ENCODE measurements around the gene TF. TPM values are rescaled to one million over a fixed set of nuclear protein-coding genes. Genes with fewer than 3 reads are reported as not detected.

The TF gene
- total RNA-seq, 2 donors from 2014 or later: 1.6 to 2.2 TPM

DNA sequence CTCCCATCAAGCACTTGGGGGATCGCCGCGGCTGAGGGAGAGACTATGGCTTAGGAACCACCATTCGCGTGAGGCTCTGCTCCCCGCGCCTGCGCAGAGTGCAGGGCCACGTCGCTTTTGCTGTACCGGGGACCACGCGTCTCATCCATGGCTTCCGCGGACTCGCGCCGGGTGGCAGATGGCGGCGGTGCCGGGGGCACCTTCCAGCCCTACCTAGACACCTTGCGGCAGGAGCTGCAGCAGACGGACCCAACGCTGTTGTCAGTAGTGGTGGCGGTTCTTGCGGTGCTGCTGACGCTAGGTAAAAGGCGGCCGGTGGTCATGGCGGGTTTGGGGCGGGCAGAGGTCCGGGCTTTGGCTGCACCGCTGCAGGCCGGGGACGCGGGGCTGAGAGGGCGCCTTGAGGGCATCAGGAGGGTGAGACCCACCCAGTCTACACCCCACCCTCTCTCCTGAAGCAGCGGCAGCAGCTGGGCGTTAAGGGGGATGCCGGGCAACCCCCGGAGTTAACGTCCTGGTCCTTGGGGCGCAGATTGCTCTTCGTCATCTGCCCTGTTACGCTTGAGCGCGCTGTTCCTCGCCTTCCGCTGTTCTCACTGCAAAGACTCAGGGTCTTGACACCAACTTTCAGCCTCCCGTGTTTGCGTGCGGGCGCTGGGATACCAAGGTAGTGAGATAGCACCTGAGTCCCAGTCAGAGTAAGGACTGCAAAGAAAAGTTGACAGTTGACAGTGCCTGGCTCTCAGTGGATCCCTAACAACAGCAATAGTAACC, 59.7 kb downstream of the TF start, which contains the start of gene SRPRB:
Gene SRPRB, plus strand, starts transcription at position 114 of the 774 bp plus-strand sequence. Its CDS starts 34 bp downstream, at position 148.
- no peaks in the 10 kb centered on the region for H3K27me3 ChIP-seq (replicated peaks; ENCODE audit: insufficient read depth)
- peak; percentile 92 for ATAC-seq (ENCODE audit: insufficient number of reproducible peaks, low FRiP score, low read depth)
- H3K27ac ChIP-seq: peak within 1 kb of the TSS in 1 of 2 donors; percentile 5

DNA sequence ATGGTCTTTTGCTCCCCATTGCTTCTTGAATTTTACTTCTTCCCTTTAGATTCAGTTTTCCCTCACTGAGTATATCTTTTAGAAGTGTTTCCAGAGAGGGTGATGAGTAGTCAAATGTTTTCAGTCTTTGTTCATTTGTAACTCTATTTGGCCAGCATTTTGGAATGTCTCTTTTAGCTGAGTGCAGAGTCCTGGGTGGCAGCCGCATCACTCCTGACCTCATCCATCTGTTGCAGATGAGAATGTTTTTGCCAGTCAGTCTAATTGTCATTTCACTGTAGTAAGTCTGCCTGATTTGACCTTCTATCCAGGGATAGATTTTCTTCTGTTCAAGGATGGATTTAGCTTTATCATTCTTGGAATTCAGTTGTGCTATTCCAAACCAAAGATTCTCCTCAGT, 66.7 kb downstream of the TF start:
- Histone ChIP-seq H3K9me3 (no peaks in the 10 kb centered on the region), H3K4me3 (no peak overlapping the region), H3K36me3 (peaks cover 17% of the 10 kb centered on the region), H3K27ac (no peak overlapping the region), H3K27me3 (replicated peaks; ENCODE audit: insufficient read depth) (no peaks in the 10 kb centered on the region), H3K4me1 (ENCODE audit: control insufficient read depth in 1 of 2, low read depth in 2 of 2) (no peaks in the 10 kb centered on the region)
- DNase-seq (ENCODE audit: low spot score): no peak
- no peak for ATAC-seq (ENCODE audit: insufficient number of reproducible peaks, low FRiP score, low read depth)
- TF ChIP-seq, protein P1, sequence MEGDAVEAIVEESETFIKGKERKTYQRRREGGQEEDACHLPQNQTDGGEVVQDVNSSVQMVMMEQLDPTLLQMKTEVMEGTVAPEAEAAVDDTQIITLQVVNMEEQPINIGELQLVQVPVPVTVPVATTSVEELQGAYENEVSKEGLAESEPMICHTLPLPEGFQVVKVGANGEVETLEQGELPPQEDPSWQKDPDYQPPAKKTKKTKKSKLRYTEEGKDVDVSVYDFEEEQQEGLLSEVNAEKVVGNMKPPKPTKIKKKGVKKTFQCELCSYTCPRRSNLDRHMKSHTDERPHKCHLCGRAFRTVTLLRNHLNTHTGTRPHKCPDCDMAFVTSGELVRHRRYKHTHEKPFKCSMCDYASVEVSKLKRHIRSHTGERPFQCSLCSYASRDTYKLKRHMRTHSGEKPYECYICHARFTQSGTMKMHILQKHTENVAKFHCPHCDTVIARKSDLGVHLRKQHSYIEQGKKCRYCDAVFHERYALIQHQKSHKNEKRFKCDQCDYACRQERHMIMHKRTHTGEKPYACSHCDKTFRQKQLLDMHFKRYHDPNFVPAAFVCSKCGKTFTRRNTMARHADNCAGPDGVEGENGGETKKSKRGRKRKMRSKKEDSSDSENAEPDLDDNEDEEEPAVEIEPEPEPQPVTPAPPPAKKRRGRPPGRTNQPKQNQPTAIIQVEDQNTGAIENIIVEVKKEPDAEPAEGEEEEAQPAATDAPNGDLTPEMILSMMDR (IDR thresholded peaks at IDR 0.05): no peak

More for the DNA sequence above, 59.7 kb downstream of the TF start, which contains the start of gene SRPRB:
- H3K4me3 ChIP-seq: peak within 1 kb of the TSS; percentile 78
- peak; percentile 87 for DNase-seq (ENCODE audit: low spot score)
- peaks cover 5% of the 10 kb centered on the region in 2 donors for H3K4me1 ChIP-seq (ENCODE audit: control insufficient read depth in 1 of 2, low read depth in 2 of 2)
- peaks cover 2% of the 10 kb centered on the region for H3K36me3 ChIP-seq
- TF ChIP-seq, protein P1 (IDR thresholded peaks at IDR 0.05): no peak
- H3K9me3 ChIP-seq: no peaks in the 10 kb centered on the region

DNA sequence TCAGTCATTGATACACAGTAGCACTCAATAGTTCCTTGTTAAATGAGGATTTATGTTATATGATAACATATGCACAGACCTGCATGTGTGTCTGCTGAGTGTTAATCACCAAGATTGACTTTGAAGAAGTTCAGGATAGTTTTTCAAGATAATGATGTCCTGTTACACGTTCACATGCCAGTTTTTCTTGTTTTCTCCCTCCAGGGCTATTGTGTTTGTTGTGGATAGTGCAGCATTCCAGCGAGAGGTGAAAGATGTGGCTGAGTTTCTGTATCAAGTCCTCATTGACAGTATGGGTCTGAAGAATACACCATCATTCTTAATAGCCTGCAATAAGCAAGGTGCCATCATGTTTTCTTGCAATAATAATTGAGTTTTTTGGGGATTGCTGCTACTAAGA, 69.2 kb downstream of the TF start:
- TF ChIP-seq, protein P1 (IDR thresholded peaks at IDR 0.05): no peak
- Histone ChIP-seq H3K4me1 (ENCODE audit: control insufficient read depth in 1 of 2, low read depth in 2 of 2) (no peaks in the 10 kb centered on the region), H3K27me3 (replicated peaks; ENCODE audit: insufficient read depth) (no peaks in the 10 kb centered on the region), H3K36me3 (peaks cover 22% of the 10 kb centered on the region), H3K9me3 (no peaks in the 10 kb centered on the region), H3K4me3 (no peak overlapping the region), H3K27ac (no peak overlapping the region)
- DNase-seq (ENCODE audit: low spot score) (no peak), ATAC-seq (ENCODE audit: insufficient number of reproducible peaks, low FRiP score, low read depth) (no peak)

DNA sequence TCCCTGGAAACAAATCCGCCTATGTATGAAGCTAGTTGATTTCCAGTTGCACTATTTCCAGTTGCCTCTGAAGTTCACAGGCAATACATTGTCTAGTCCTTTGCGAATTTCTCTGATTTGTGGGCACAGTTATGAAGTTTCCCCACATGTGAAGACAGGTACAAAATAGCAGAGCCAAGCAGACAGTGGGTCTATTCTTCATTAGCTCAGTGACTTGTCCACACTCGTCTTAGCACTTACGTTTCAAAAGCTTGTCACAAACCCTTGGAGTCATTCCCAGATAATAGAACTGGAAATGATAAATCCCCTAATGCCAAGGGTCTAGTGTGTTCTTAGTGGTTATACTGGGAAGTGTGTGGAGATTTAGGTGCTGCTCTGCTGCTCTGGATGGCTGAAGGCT, 73.9 kb downstream of the TF start:
- H3K36me3 ChIP-seq: peaks cover 26% of the 10 kb centered on the region
- no peak for DNase-seq (ENCODE audit: low spot score)
- no peaks in the 10 kb centered on the region for H3K27me3 ChIP-seq (replicated peaks; ENCODE audit: insufficient read depth)
- no peak for ATAC-seq (ENCODE audit: insufficient number of reproducible peaks, low FRiP score, low read depth)
- H3K4me3 ChIP-seq: no peak overlapping the region
- no peaks in the 10 kb centered on the region for H3K9me3 ChIP-seq
- TF ChIP-seq, protein P1 (IDR thresholded peaks at IDR 0.05): no peak
- H3K27ac ChIP-seq: no peak overlapping the region
- H3K4me1 ChIP-seq (ENCODE audit: control insufficient read depth in 1 of 2, low read depth in 2 of 2): no peaks in the 10 kb centered on the region

DNA sequence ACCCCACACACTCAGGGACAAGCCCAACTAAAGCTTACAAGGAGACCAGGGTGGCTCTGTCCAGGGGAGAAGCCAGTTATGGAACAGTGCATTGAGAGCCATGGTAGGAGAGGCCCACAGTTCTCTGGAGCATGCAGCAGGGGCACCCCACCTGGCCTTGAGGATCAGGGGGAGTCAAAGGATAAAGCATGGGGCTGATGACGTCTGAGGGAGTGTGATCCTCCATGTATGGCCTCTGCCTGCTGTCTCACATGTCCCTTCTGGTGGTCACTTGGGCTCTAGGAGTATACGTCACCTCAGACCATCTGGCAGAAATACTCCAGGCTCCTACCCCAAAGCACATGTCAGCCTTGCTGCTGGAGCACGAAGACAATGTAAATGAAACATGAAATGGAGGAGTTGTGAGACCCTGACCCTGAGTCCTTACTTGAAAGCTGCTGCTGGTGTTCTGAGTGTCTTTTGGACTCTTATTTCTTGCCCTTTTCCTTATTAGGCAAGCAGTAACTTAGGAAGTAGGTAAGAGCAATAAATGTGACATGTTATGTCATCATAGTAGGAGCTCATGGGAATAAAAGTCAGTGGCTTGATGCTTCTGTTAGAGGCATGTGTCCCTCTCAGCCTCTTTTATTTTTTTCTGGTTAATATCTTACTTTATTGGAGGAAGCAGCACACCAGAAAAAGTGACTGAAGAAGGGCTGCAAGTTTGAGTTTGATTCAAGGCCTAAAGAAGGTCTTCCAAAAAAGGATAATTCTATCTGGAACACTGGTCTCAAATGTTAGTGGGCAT, 74.9 kb downstream of the TF start:
- no peaks in the 10 kb centered on the region for H3K4me1 ChIP-seq (ENCODE audit: control insufficient read depth in 1 of 2, low read depth in 2 of 2)
- TF ChIP-seq, protein P1 (IDR thresholded peaks at IDR 0.05): no peak
- peaks cover 26% of the 10 kb centered on the region for H3K36me3 ChIP-seq
- ATAC-seq (ENCODE audit: insufficient number of reproducible peaks, low FRiP score, low read depth) (no peak), DNase-seq (ENCODE audit: low spot score) (no peak)
- H3K27me3 ChIP-seq (replicated peaks; ENCODE audit: insufficient read depth): no peaks in the 10 kb centered on the region
- no peaks in the 10 kb centered on the region for H3K9me3 ChIP-seq
- no peak overlapping the region for H3K4me3 ChIP-seq
- H3K27ac ChIP-seq: no peak overlapping the region
